Stomach smooth muscle (tissue), 2 donors: Measurements from ENCODE around the gene OXA1L.
"Not testable (repeated sequence)": the region's sequence is repeated elsewhere in the genome, so short reads cannot be mapped to it uniquely, and the experiment has no call there.

Experiments
- H3K27ac ChIP-seq: one replicate; pipeline ENCODE4 v1.7.0; 2013; ENCODE audit warnings: mild to moderate bottlenecking, low read length, inconsistent platforms
- H3K27me3 ChIP-seq, 2 donors: one replicate each; pipeline ENCODE4 v1.7.0; 2013; ENCODE audit warnings: low read length in 2 of 2; ENCODE audit not compliant: insufficient read depth in 2 of 2, control insufficient read depth in 1 of 2
- H3K36me3 ChIP-seq, 2 donors: one replicate each; pipeline ENCODE4 v1.7.0; 2013; ENCODE audit warnings: low read length in 2 of 2; ENCODE audit not compliant: control insufficient read depth in 2 of 2, insufficient read depth in 2 of 2
- H3K4me1 ChIP-seq: one replicate; pipeline ENCODE4 v1.7.0; 2013; ENCODE audit warnings: low read length; ENCODE audit not compliant: control insufficient read depth, insufficient read depth
- H3K4me3 ChIP-seq, 2 donors: one replicate each; pipeline ENCODE4 v1.7.0; 2013; ENCODE audit warnings: low read length in 2 of 2
- H3K9ac ChIP-seq, 2 donors: one replicate each; pipeline ENCODE4 v1.7.0; 2013; ENCODE audit warnings: low read length in 2 of 2, mild to moderate bottlenecking in 1 of 2
- H3K9me3 ChIP-seq, 2 donors: one replicate each; pipeline ENCODE4 v1.7.0; 2013; ENCODE audit warnings: low read length in 2 of 2; ENCODE audit not compliant: control insufficient read depth in 2 of 2
- donor health status: healthy.
- donor health status: Pancreatic carcinoma.

The OXA1L gene

DNA sequence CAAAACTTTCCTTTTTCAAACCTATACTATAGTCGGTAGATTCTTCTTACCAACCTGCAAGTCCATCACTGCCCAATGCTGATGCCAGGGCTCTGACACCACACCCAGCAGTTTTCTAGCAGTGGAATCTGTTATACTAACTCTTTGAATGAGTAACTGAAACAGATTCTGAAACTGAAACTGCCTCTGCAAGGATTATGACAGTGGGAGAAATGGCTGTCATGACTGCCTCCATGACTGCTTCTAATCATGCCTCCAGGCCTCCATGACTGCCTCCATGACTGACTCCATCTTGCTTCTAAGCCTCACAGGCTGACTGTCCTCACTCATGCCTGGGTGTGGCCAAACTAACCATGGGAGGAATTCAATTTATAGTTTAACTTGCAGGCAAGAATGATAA is 29.4 kb upstream of the OXA1L start:
- Histone ChIP-seq H3K27me3 (no peaks in the 10 kb centered on the region), H3K4me1 (no peaks in the 10 kb centered on the region), H3K4me3 (no peak overlapping the region), H3K9me3 (no peaks in the 10 kb centered on the region), H3K36me3 (no peaks in the 10 kb centered on the region), H3K27ac (no peak overlapping the region), H3K9ac (no peak overlapping the region)

DNA sequence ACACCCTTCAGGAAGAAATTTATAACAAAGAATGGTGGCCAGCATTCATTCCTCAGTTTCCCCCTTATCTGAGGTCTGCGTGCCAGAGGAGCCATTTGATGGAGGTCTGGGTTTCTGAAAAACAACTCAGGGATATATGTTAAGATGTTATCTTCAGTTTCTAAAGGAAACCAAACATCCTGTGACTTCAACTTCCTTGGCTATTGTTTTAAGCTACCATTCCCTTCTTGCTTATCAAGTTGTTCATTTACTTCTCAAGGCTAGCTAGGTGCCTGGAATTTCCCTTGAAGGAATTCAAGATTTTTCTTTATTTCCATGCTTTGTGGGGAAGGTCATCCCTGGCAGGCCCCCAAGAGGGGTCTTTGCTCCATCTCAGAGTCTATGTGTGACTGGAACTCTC is 27.1 kb upstream of the OXA1L start:
- H3K9me3 ChIP-seq: no peaks in the 10 kb centered on the region

DNA sequence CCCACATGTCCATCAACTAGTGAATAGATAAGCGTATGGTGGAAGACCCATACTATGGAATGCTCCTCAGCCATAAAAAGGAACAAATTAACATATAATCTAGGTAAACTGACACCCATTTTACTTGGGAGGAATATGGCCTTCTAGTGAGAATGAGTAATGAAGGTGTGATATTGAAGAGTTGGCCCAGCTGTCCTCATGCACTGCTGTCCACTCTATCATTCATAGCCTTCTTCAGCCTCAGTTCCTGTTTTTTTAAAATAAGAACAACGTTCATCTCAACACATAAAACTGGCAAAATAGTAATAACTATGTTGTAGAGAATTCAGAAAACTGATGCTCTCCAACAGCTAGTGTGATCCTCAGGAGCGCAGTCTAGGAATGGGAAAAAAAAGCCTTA is 26.5 kb upstream of the OXA1L start:
- H3K27me3 ChIP-seq: no peaks in the 10 kb centered on the region
- H3K9ac ChIP-seq: no peak overlapping the region
- no peaks in the 10 kb centered on the region for H3K36me3 ChIP-seq
- no peak overlapping the region for H3K27ac ChIP-seq
- H3K4me3 ChIP-seq: no peak overlapping the region
- H3K4me1 ChIP-seq: no peaks in the 10 kb centered on the region
- H3K9me3 ChIP-seq: no peaks in the 10 kb centered on the region

More for the DNA sequence above, 27.1 kb upstream of the OXA1L start:
- Histone ChIP-seq H3K36me3 (no peaks in the 10 kb centered on the region), H3K4me3 (no peak overlapping the region), H3K27ac (no peak overlapping the region), H3K27me3 (no peaks in the 10 kb centered on the region), H3K4me1 (no peaks in the 10 kb centered on the region), H3K9ac (no peak overlapping the region)

DNA sequence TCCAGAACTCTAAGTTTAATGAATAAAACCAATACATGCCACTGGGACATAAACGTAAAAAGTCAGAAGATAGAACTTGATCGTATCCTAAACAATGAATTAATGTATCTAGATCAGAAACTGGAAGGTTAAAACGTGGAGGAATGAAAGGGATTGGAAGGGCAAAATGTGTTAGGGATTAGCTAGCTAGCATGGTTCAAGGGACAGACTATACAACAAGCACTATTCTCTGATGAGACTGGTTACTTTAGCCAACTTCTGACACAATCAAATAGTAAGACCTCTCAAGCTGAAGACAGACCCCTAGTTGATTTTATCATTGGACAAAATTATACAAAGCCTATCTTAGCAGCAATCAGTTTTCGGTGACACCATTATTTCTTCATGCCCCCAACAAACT is 18.7 kb upstream of the OXA1L start:
- Histone ChIP-seq H3K27ac (no peak overlapping the region), H3K4me1 (no peaks in the 10 kb centered on the region), H3K36me3 (no peaks in the 10 kb centered on the region), H3K9ac (no peak overlapping the region), H3K4me3 (no peak overlapping the region), H3K9me3 (no peaks in the 10 kb centered on the region), H3K27me3 (no peaks in the 10 kb centered on the region)

DNA sequence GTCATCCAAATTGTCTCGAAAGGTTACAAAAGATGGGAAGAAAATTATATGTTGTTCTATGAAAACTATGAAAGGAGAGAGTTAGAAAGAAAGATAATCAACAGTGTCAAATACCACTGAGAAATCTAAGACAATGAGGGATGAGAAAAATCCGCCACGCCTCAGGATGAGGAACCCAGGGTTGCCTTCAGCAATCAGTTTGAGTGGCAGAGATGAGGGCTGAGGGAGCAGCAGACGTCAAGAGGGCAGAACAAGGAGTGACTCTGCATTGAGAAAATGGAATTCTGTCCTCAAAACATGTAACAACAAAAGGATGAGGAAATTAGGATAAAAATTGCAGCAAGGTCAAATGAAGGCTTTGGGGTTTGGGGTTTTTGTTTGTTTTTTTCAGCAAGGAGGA is 18.3 kb upstream of the OXA1L start:
- no peak overlapping the region for H3K27ac ChIP-seq
- no peaks in the 10 kb centered on the region for H3K36me3 ChIP-seq
- no peak overlapping the region for H3K9ac ChIP-seq
- no peaks in the 10 kb centered on the region for H3K27me3 ChIP-seq
- no peaks in the 10 kb centered on the region for H3K9me3 ChIP-seq
- H3K4me1 ChIP-seq: no peaks in the 10 kb centered on the region
- no peak overlapping the region for H3K4me3 ChIP-seq

DNA sequence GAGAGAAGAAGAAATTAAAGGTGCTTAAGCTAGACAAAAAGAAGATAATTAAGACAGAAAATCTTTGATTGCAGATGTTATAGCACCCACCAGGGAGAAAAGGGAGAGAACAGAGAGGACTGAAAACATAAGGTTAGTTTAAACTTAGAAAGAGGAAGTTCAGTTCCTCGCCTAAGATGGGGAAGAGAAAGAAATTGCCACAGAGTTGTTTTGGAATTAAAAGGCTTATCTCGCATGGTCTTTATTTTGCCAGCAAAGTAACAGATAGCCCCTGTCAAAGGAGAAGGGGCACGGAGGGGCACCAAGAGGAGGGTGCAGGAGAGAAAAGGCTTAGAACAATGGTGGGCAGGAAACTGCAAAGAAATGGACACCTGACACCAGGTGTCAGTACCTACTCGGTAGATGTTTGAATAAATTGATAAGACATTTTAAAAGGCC is 17.8 kb upstream of the OXA1L start:
- H3K9me3 ChIP-seq: no peaks in the 10 kb centered on the region
- no peaks in the 10 kb centered on the region for H3K27me3 ChIP-seq
- H3K9ac ChIP-seq: no peak overlapping the region
- no peak overlapping the region for H3K4me3 ChIP-seq
- no peaks in the 10 kb centered on the region for H3K36me3 ChIP-seq
- no peak overlapping the region for H3K27ac ChIP-seq
- H3K4me1 ChIP-seq: no peaks in the 10 kb centered on the region

DNA sequence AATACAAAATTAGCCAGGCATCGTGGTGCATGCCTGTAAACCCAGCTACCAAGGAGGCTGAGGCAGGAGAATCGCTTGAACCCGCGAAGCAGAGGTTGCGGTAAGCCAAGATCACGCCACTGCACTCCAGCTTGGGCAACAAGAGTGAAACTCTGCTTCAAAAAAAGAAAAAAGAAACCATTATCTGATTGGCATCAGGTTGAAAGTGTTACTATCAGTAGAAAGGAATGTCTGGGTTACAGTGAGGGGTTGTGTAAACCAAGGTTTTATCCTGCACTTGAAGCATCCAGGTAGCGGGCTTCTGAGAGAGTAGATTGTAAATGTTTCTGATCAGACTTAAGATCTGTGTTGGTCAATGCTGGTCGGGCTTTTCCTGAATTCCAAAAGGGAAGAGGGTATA is 14.1 kb upstream of the OXA1L start:
- no peaks in the 10 kb centered on the region for H3K4me1 ChIP-seq
- no peaks in the 10 kb centered on the region for H3K9me3 ChIP-seq
- no peak overlapping the region for H3K9ac ChIP-seq
- H3K27ac ChIP-seq: no peak overlapping the region
- no peaks in the 10 kb centered on the region for H3K36me3 ChIP-seq
- no peak overlapping the region for H3K4me3 ChIP-seq
- H3K27me3 ChIP-seq: no peaks in the 10 kb centered on the region

DNA sequence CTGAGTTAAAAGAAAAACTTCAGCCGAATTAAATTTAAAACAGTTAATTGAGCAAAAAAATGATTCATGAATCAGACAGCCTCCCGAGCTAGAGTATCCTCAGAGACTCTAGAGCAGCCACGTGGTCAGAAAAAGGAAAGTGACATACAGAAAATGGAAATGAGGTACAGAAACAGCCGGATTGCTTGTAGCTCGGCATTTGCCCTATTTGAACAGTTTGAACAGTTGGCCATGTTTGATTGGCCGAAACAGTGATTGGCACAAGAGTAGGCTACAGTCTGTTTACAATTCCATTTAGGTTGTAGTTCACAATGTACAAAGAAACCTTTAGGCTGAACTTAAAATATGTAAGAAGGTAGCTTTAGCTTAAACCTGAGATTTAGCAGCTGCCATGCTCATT is 12.9 kb upstream of the OXA1L start:
- H3K27ac ChIP-seq: no peak overlapping the region
- H3K9me3 ChIP-seq: no peaks in the 10 kb centered on the region
- H3K36me3 ChIP-seq: no peaks in the 10 kb centered on the region
- no peaks in the 10 kb centered on the region for H3K27me3 ChIP-seq
- H3K4me3 ChIP-seq: no peak overlapping the region
- H3K4me1 ChIP-seq: no peaks in the 10 kb centered on the region
- H3K9ac ChIP-seq: no peak overlapping the region

DNA sequence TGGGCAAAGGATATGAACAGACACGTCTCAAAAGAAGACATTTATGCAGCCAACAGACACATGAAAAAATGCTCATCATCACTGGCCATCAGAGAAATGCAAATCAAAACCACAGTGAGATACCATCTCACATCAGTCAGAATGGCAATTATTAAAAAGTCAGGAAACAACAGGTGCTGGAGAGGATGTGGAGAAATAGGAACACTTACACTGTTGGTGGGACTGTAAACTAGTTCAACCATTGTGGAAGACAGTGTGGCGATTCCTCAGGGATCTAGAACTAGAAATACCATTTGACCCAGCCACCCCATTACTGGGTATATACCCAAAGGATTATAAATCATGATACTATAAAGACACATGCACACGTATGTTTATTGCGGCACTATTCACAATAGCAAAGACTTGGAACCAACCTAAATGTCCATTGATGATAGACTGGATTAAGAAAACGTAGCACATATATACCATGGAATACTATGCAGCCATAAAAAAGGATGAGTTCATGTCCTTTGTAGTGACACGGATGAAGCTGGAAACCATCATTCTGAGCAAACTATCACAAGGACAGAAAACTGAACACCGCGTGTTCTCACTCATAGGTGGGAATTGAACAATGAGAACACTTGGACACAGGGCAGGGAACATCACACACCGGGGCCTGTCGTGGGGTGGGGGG is 8.4 kb upstream of the OXA1L start:
- not testable (repeated sequence) for H3K4me1 ChIP-seq, H3K36me3 ChIP-seq, H3K9me3 ChIP-seq, H3K27me3 ChIP-seq, H3K4me3 ChIP-seq, H3K9ac ChIP-seq, H3K27ac ChIP-seq

DNA sequence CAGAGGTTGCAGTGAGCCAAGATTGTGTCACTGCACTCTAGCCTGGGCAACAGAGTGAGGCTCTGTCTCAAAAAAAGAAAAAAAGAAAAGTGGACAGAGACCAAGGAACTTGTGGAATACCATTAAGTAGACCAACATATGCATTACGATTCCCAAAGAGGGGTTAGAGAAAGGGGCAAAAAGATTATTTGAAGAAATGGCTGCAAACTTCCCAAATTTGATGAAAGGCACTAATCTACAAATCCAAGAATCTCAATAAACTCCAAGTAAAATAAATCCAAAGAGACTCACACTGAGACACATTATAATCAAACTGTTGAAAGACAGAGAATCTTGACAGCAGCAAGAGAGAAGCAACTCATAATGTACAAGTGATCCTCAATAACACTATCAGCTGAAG is 4.8 kb upstream of the OXA1L start:
- H3K36me3 ChIP-seq: no peaks in the 10 kb centered on the region
- no peak overlapping the region for H3K9ac ChIP-seq
- H3K27ac ChIP-seq: no peak overlapping the region
- H3K4me3 ChIP-seq: no peak overlapping the region
- H3K4me1 ChIP-seq: no peaks in the 10 kb centered on the region
- no peaks in the 10 kb centered on the region for H3K27me3 ChIP-seq
- H3K9me3 ChIP-seq: peaks cover 0 to 4% of the 10 kb centered on the region in 2 donors

DNA sequence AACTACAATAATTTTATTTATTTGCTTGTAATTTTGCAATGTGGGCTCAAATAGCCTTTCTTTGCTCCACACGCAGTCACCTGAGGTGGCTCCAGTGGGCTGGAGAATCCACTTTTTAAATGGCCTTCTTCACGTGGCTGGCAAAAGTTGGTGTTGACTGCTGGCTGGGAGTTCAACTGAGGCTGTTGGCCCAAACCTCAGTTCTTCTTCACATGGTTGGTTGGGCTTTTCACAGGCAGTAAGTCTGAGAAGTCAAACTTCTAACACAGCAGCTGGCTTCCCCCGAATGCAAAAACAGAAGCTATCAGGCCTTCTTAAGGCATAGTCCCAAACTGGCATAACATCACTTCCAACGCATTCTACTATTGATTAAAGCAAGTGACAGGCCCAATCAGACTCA is 2.1 kb upstream of the OXA1L start:
- H3K9me3 ChIP-seq: peaks cover 0 to 4% of the 10 kb centered on the region in 2 donors
- no peak overlapping the region for H3K27ac ChIP-seq
- H3K4me1 ChIP-seq: peaks cover 14% of the 10 kb centered on the region
- no peak overlapping the region for H3K9ac ChIP-seq
- H3K36me3 ChIP-seq: peaks cover 1 to 11% of the 10 kb centered on the region in 2 donors
- H3K27me3 ChIP-seq: no peaks in the 10 kb centered on the region
- no peak overlapping the region for H3K4me3 ChIP-seq
